ENCODE measurements around the gene DAP. TPM values are rescaled to one million over a fixed set of nuclear protein-coding genes. Genes with fewer than 3 reads are reported as not detected.
A peak's percentile ranks its signal among the peaks of the same experiment; 100 is the strongest.

Gene DAP
- total RNA-seq, 1 experiment from 2014 or later = 17.1 TPM

- DNase-seq (ENCODE audit: low read depth, low spot score) = no peak
- in situ Hi-C loops (cut with HindIII; ENCODE audit: low pct_unique_long_range_greater_than_20kb, low sequenced_read_pairs) = no loop called here
Observed at GRCh38 chr5:10768328-10768899, 7.4 kb upstream of the DAP start.

GRCh38 chr5:10762776-10763500, 1.9 kb upstream of the DAP start:
- no peak for DNase-seq (ENCODE audit: low read depth, low spot score)
- in situ Hi-C loops (cut with HindIII; ENCODE audit: low pct_unique_long_range_greater_than_20kb, low sequenced_read_pairs) = no loop called here

DNA sequence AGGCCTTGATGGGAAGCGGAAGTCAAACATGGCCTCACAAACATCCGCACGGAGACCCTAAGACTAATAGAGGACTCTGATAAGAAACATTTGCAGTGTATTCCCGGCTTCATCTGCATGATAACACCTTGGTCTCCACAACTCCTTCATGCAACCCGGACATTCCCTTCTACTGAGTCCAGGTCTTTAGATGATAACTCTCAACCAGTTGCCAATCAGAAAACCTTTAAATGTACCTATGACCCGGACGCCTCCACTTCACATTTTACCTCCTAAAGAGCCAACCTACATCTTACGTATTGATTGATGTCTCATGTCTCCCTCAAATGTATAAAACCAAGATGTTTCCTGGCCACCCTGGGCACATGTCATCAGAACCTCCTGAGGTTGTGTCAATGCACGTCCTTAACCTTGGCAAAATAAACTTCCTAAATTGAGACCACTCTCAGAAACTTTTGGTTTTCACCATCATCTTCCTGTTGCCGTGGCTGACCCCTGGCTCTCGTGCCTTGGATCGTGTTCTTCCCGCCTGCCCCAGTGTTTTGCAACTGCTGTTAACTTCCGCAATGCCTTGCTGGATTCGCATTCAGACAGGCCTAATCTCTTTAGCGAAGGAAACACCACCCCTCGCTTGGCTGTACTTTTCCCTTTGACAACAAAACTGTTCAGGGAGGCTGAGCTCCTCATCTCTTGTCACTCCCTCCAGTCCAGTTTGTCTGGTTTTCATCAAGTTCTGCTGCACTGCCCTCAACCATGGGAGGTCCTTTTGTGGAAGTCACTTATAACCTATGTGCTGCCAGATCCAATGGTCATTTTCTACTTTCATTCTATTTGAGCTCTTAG, 1.1 kb upstream of the DAP start:
- in situ Hi-C loops (cut with HindIII; ENCODE audit: low pct_unique_long_range_greater_than_20kb, low sequenced_read_pairs) = no loop called here
- DNase-seq (ENCODE audit: low read depth, low spot score) = no peak

- DNase-seq (ENCODE audit: low read depth, low spot score) = no peak
- in situ Hi-C loops (cut with HindIII; ENCODE audit: low pct_unique_long_range_greater_than_20kb, low sequenced_read_pairs) = no loop called here
Observed at GRCh38 chr5:10760921-10761184, 181 bp downstream of the DAP start.

- peak; percentile 57 for DNase-seq (ENCODE audit: low read depth, low spot score)
- in situ Hi-C loops (cut with HindIII; ENCODE audit: low pct_unique_long_range_greater_than_20kb, low sequenced_read_pairs) = no loop called here
Observed at GRCh38 chr5:10760096-10760920, 726 bp downstream of the DAP start.

DNA sequence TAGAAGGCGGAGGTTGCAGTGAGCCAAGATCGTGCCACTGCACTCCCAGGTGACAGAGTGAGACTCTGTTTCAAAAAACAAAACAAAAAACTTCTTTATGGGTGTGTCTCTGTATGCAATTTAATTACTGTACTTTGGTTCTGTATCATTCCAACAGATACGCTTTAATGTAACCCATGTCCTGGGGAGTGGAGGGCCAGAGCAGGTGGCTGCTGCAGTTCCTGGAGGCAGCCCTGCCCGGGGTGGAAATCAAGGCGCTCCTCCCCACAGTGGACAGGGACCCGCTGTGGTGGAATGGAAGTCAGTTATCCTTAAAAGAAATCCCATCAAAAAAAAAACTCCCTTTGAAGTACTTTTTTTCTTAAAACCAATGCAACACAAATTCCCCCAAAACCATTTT, 1.9 kb downstream of the DAP start:
- no peak for DNase-seq (ENCODE audit: low read depth, low spot score)
- in situ Hi-C loops (cut with HindIII; ENCODE audit: low pct_unique_long_range_greater_than_20kb, low sequenced_read_pairs) = no loop called here

- DNase-seq (ENCODE audit: low read depth, low spot score) = no peak
- in situ Hi-C loops (cut with HindIII; ENCODE audit: low pct_unique_long_range_greater_than_20kb, low sequenced_read_pairs) = no loop called here
Observed at GRCh38 chr5:10757922-10758555, 3.0 kb downstream of the DAP start.

GRCh38 chr5:10757043-10757442, 4.0 kb downstream of the DAP start:
- in situ Hi-C loops (cut with HindIII; ENCODE audit: low pct_unique_long_range_greater_than_20kb, low sequenced_read_pairs) = no loop called here

DNA sequence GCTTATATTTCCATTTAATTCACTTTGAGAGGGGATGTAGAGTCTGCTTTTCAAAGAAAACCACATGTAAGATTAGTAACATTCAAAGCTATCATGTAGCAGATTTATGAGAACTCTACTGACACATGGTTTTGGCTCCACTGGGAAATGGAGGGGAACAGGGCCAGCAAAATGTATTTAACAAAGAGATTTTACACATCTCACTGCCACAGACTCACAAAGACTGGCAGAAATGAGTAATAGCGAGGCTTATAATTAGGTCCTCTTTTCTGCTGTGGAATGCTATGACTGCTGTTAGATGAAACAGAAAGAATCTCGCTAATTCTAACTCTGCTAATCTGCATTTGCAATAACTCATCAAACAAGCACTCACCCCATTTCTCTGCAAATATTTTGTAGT, 4.5 kb downstream of the DAP start:
- in situ Hi-C loops (cut with HindIII; ENCODE audit: low pct_unique_long_range_greater_than_20kb, low sequenced_read_pairs) = no loop called here
- DNase-seq (ENCODE audit: low read depth, low spot score) = no peak

More at GRCh38 chr5:10757043-10757442, 4.0 kb downstream of the DAP start:
- no peak for DNase-seq (ENCODE audit: low read depth, low spot score)

DNA sequence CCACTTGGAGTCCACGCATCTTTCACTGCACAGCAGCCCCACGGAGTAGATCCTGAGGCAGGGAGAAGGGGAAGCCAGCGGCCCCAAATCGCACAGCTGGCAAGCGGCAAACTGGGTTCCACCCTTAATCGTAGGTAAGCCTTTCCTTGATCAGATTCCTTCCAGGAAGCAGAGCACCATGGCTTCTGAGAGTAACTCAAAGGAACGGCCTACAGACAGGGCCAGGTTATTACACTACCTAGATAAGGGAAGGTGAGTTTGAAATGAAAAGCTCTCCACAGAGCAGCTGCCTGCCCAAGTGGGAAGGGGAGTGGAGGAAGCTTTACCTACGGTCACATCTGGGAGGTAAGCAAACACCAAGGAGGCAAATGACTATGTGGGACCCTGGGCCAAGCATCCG, 7.9 kb downstream of the DAP start:
- in situ Hi-C loops (cut with HindIII; ENCODE audit: low pct_unique_long_range_greater_than_20kb, low sequenced_read_pairs) = no loop called here
- no peak for DNase-seq (ENCODE audit: low read depth, low spot score)

- in situ Hi-C loops (cut with HindIII; ENCODE audit: low pct_unique_long_range_greater_than_20kb, low sequenced_read_pairs) = no loop called here
- DNase-seq (ENCODE audit: low read depth, low spot score) = no peak
Observed at GRCh38 chr5:10752451-10752850, 8.6 kb downstream of the DAP start.

DNA sequence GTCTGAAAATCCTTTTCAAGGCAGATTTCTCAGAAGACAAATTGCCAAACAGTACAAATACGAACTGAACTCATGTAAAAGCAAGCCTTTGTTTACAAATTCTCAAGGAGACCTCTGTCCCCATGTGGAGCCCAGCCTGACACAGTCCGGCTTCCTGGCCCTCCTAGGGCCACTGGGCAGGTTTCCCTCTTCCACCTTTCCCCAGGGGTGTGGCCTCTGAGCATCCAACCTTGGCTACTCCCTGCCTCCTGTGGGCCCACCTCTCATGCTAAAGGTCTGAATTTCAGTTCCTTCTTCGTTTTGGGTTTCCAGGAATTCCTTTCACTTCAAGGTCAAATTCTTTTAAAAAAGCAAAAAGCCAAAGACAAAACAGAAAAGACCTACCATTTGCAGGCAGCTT, 10.1 kb downstream of the DAP start:
- in situ Hi-C loops (cut with HindIII; ENCODE audit: low pct_unique_long_range_greater_than_20kb, low sequenced_read_pairs) = no loop called here
- no peak for DNase-seq (ENCODE audit: low read depth, low spot score)

GRCh38 chr5:10747678-10748622, 13.1 kb downstream of the DAP start:
- in situ Hi-C loops (cut with HindIII; ENCODE audit: low pct_unique_long_range_greater_than_20kb, low sequenced_read_pairs) = no loop called here
- no peak for DNase-seq (ENCODE audit: low read depth, low spot score)

GRCh38 chr5:10746711-10747110, 14.3 kb downstream of the DAP start:
- in situ Hi-C loops (cut with HindIII; ENCODE audit: low pct_unique_long_range_greater_than_20kb, low sequenced_read_pairs) = no loop called here
- DNase-seq (ENCODE audit: low read depth, low spot score) = no peak

GRCh38 chr5:10745133-10745532, 15.9 kb downstream of the DAP start:
- in situ Hi-C loops (cut with HindIII; ENCODE audit: low pct_unique_long_range_greater_than_20kb, low sequenced_read_pairs) = no loop called here
- no peak for DNase-seq (ENCODE audit: low read depth, low spot score)

DNA sequence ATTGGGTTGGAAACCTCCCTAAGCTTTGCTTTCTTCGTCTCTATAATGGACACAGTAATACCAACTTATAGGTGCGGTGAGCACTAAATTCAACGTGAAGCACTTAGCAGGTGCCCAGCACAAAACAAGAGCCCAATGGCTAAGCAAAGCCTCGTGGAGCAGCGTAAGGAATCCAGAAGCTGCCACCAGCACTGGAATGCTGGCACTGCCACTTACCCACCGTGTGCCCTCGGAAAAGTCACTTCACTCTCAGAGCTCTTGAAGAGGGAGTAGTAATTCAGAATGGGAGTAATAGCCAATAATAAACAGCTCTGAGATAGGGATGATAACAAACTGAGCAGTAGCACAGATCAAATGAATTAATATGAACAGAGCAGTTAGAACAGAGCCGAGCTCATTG, 16.4 kb downstream of the DAP start:
- in situ Hi-C loops (cut with HindIII; ENCODE audit: low pct_unique_long_range_greater_than_20kb, low sequenced_read_pairs) = no loop called here
- DNase-seq (ENCODE audit: low read depth, low spot score) = no peak

- in situ Hi-C loops (cut with HindIII; ENCODE audit: low pct_unique_long_range_greater_than_20kb, low sequenced_read_pairs) = no loop called here
- DNase-seq (ENCODE audit: low read depth, low spot score) = no peak
Observed at GRCh38 chr5:10743951-10744350, 17.1 kb downstream of the DAP start.

Measured in SK-MEL-5 (cell line).